Thyroid gland (tissue), 4 donors: ENCODE measurements around the gene RNF183. TPM values are rescaled to one million over a fixed set of nuclear protein-coding genes. Genes with fewer than 3 reads are reported as not detected.

Experiments used
- DNase-seq, 2 donors: peaks; one replicate each; pipeline ENCODE4 v3.0.0-alpha.2; 2019
- H3K27ac ChIP-seq, 3 donors: fragments of 200-600 bp; sonication (generic); 1 replicate in 2 of 3; 2 replicates in 1 of 3; pipeline ENCODE4 v1.5.1; 2016 to 2019; ENCODE audit warnings: mild to moderate bottlenecking in 1 of 3, moderate library complexity in 1 of 3
- H3K27me3 ChIP-seq: fragments of 200-600 bp; sonication (generic); one replicate; pipeline ENCODE4 v1.5.1; 2019
- H3K36me3 ChIP-seq, 2 donors: fragments of 200-600 bp; sonication (generic); one replicate each; pipeline ENCODE4 v1.5.1; 2016 to 2019
- H3K4me1 ChIP-seq, 2 donors: fragments of 200-600 bp; sonication (generic); one replicate each; pipeline ENCODE4 v1.5.1; 2017 to 2019
- H3K4me3 ChIP-seq, 3 donors: fragments of 200-600 bp; sonication (generic); replicated peaks in 1 of 3; 1 replicate in 2 of 3; 2 replicates in 1 of 3; pipeline ENCODE4 v1.5.1; 2016; ENCODE audit warnings: mild to moderate bottlenecking in 1 of 3
- H3K9me3 ChIP-seq: fragments of 200-600 bp; sonication (generic); one replicate; pipeline ENCODE4 v1.5.1; 2017
- POLR2A ChIP-seq, 2 donors: fragments of 450-650 bp; IDR thresholded peaks; one replicate each; pipeline ENCODE4 v1.6.1; 2017; ENCODE audit warnings: antibody characterized with exemption in 2 of 2, mild to moderate bottlenecking in 2 of 2, moderate library complexity in 1 of 2
- WGBS, 2 donors: methylation state at CpG; one replicate each; pipeline ENCODE4 v1.1.5; 2017; 5-methylcytosine and 5-hydroxymethylcytosine counted together
- intact Hi-C: fragments of 100-400 bp; cut with DNase I; formaldehyde crosslinking; loops from one replicate; pipeline ENCODE4 v1.15.1; 2023
- total RNA-seq, 4 donors: library from RNA; depleted of rRNA; stranded (reverse); fragments of >200 nt; gene quantifications; one replicate each; pipeline ENCODE4 v1.2.3, GENCODE V29; 2016
- TF ChIP-seq, protein P1 (sequence below), 6 experiments: fragments of 200-600 bp in 3 of 6; fragments of 450-650 bp in 3 of 6; sonication (generic) in 3 of 6; IDR thresholded peaks; one replicate each; pipeline ENCODE4 v1.5.1; 2016 to 2019; ENCODE audit warnings: antibody characterized with exemption in 6 of 6, mild to moderate bottlenecking in 2 of 6, inconsistent platforms in 1 of 6, moderate library complexity in 1 of 6

The RNF183 gene
- total RNA-seq, 4 donors from 2014 or later = not detected

DNA sequence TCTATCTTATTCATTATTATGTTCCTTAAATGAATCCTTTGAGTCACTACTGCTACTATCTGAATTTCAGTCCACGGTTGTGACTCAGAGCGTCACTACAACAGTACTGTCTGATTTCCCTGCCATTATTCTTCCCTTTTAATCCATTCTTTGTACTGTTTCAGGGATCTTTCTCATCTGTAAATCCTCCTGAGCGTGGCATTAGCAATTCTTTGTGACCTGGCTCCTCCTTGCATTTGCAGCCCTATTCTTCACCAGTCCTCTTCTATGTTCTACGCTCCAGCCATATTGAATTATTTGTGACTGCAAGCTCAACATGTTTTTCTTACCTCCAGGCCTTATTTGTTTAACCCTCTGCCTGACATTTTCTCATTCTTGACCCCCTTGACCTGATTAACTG is 21.8 kb downstream of the RNF183 start:
- no peak for DNase-seq
- intact Hi-C loops = no loop called here
- H3K4me3 ChIP-seq = no peak overlapping the region
- H3K36me3 ChIP-seq = peaks cover 51 to 73% of the 10 kb centered on the region in 2 donors
- H3K9me3 ChIP-seq = no peaks in the 10 kb centered on the region
- no peak overlapping the region for H3K27ac ChIP-seq
- no peaks in the 10 kb centered on the region for H3K27me3 ChIP-seq
- WGBS, 2 donors = 97 to 99% methylated on average over 4 of the region's 4 CpGs
- TF ChIP-seq POLR2A (IDR thresholded peaks at IDR 0.05) = no peak
- TF ChIP-seq, protein P1, sequence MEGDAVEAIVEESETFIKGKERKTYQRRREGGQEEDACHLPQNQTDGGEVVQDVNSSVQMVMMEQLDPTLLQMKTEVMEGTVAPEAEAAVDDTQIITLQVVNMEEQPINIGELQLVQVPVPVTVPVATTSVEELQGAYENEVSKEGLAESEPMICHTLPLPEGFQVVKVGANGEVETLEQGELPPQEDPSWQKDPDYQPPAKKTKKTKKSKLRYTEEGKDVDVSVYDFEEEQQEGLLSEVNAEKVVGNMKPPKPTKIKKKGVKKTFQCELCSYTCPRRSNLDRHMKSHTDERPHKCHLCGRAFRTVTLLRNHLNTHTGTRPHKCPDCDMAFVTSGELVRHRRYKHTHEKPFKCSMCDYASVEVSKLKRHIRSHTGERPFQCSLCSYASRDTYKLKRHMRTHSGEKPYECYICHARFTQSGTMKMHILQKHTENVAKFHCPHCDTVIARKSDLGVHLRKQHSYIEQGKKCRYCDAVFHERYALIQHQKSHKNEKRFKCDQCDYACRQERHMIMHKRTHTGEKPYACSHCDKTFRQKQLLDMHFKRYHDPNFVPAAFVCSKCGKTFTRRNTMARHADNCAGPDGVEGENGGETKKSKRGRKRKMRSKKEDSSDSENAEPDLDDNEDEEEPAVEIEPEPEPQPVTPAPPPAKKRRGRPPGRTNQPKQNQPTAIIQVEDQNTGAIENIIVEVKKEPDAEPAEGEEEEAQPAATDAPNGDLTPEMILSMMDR (IDR thresholded peaks at IDR 0.05) = no peak
- H3K4me1 ChIP-seq = peaks cover 2 to 7% of the 10 kb centered on the region in 2 donors

DNA sequence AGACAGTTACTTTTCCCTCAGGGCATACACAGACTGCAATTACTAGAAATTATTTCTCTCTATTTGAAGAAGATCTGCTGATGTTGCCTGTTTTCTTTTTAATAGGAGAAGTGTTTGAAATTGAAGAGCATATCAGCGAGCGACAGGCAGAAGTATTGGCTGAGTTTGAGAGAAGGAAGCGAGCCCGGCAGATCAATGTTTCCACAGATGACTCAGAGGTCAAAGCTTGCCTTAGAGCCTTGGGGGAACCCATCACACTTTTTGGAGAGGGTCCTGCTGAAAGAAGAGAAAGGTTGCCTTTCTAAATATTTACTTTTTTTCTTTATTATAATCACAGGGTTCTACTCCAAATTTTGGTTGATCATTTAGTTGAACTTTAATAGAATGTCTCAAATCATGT is 24.3 kb downstream of the RNF183 start:
- WGBS, 2 donors = 89 to 92% methylated on average over 4 of the region's 4 CpGs
- no peak overlapping the region for H3K4me3 ChIP-seq
- intact Hi-C loops = loop anchor here (10.0 kb wide), 1 partner anchor 54 kb away; the partner anchor contains the start of genes FKBP15 and SLC31A1
- no peak for DNase-seq
- H3K27ac ChIP-seq = no peak overlapping the region
- H3K36me3 ChIP-seq = peaks cover 30 to 55% of the 10 kb centered on the region in 2 donors
- no peak for TF ChIP-seq POLR2A (IDR thresholded peaks at IDR 0.05)
- TF ChIP-seq, protein P1 (IDR thresholded peaks at IDR 0.05) = no peak
- no peaks in the 10 kb centered on the region for H3K27me3 ChIP-seq
- peaks cover 12 to 17% of the 10 kb centered on the region in 2 donors for H3K4me1 ChIP-seq
- H3K9me3 ChIP-seq = no peaks in the 10 kb centered on the region

DNA sequence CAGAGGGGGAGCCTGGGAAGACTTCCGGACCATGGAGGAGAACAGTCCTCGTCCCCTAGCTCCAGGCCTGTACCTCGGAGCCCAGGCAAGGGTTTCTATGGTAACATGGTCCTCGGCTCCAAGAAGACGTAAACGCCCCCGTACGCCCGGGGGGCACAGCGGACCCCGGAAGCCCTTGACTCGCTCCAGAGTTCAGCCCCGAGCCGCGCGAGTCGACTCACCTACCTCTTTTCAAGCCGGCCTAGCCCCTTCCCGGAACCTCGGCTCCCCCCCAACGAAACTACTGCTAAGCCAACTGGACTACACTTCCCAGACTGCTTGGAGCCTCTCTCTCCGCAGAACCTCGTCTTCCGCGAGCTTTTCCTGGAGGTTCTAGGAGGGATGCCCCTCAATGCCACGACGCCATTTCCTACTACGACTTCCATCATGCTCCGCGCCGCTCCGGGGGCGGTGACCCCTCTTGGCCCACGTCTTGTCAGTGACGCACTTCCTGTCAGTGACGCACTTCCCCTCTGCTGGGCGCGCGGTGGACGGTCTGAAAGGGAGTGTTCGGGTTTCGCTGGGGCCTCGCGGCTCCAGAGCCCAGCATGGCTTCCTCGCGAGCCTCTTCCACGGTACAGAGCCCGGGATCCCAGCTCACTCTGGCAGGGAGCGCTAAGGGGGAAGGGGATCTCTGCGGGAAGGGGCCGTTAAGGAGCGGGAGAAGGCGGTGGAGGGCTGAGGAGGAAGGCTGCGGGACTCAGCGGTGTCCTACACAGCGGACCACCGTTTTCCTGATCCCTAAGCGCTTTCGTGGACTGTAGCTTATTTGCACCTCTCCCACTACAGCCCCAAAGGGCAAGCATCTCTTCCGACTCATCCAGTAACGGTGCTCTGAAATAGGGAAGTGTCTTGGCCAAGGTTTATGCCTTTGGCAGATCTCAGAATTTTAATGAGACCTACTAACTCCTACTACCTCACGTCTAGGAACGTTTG is 27.7 kb downstream of the RNF183 start, which contains the start of the genes CDC26 and PRPF4:
CDC26 (minus strand) TSS at position 416 of the 975 bp plus-strand sequence. CDS start 3,065 bp downstream, outside the sequence.
PRPF4 (plus strand) TSS at position 502 of the 975 bp plus-strand sequence; CDS start at position 588, 86 bp downstream.
- H3K27ac ChIP-seq = peak within 1 kb of the TSS; percentile 77 to 87 (median 86)
- peaks cover 12 to 17% of the 10 kb centered on the region in 2 donors for H3K4me1 ChIP-seq
- peaks cover 32 to 44% of the 10 kb centered on the region in 2 donors for H3K36me3 ChIP-seq
- peak in 1 of 2 donors; percentile 84 for TF ChIP-seq POLR2A (IDR thresholded peaks at IDR 0.05)
- TF ChIP-seq, protein P1 (IDR thresholded peaks at IDR 0.05) = no peak
- intact Hi-C loops = loop anchor here (10.0 kb wide), 1 partner anchor 51 kb away; the partner anchor contains the start of genes FKBP15 and SLC31A1
- no peaks in the 10 kb centered on the region for H3K27me3 ChIP-seq
- H3K4me3 ChIP-seq = peak within 1 kb of the TSS; percentile 70 to 77 (median 73)
- 0 to 2% methylated on average over 35 to 56 of the region's 63 CpGs for WGBS, 2 donors
- DNase-seq = peak; percentile 96 to 97
- no peaks in the 10 kb centered on the region for H3K9me3 ChIP-seq

DNA sequence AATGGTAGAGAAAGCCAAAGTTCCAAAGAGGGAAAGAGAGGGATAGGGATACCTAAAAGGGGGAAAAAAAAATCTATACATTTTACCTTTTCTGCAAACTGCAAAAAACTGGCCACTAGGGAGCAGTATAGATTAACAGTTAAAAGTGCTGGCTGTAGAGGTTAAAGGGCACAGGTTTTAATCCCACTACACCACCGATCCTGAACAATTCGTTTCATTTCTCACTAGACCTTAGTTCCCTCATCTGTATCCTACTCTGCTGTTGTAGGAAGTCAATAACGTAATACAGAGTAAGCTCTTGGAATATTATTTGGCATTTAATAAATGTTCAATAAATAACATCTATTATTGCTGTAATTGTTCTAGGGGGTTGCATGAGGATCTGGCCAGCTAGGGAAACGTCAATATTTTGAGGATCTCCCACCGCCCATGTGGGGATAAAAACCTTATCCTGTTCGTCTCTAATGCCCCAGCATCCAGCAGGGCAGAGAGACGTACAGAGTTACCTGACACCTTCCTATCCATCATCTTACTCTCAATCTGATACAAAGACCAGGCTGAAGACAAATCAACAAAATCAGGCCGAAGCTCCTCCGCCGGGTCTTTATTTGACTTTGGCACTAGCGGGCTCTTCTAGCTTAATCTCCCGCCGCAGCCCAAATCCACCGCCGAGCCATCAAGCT is 28.6 kb downstream of the RNF183 start:
- H3K27me3 ChIP-seq = no peaks in the 10 kb centered on the region
- H3K4me3 ChIP-seq = peak overlapping the region in 2 of 3 donors; percentile 70 to 73
- peaks cover 12 to 17% of the 10 kb centered on the region in 2 donors for H3K4me1 ChIP-seq
- TF ChIP-seq, protein P1 (IDR thresholded peaks at IDR 0.05) = peak; percentile 33 to 72 (median 65)
- no peak for TF ChIP-seq POLR2A (IDR thresholded peaks at IDR 0.05)
- H3K27ac ChIP-seq = peak overlapping the region; percentile 77 to 87 (median 86)
- no peak for DNase-seq
- 1 to 2% methylated on average over 15 of the region's 15 CpGs for WGBS, 2 donors
- peaks cover 34 to 43% of the 10 kb centered on the region in 2 donors for H3K36me3 ChIP-seq
- intact Hi-C loops = loop anchor here (5.0 to 10.0 kb wide), 3 partner anchors 50 to 383 kb away; partner anchors contain the start of genes FKBP15 and SLC31A1
- H3K9me3 ChIP-seq = no peaks in the 10 kb centered on the region
